Mononuclear cell (primary cell): ENCODE data around the gene SACM1L. TPM values are rescaled to one million over a fixed set of nuclear protein-coding genes. Genes with fewer than 3 reads are reported as not detected.

Experiments used
- H3K27me3 ChIP-seq: 2 replicates; pipeline ENCODE4 v1.6.0; 2011; ENCODE audit warnings: low read length, control low read depth; ENCODE audit not compliant: insufficient read depth
- H3K4me1 ChIP-seq: 2 replicates; pipeline ENCODE4 v1.5.1; 2011; ENCODE audit warnings: mild to moderate bottlenecking, low read length, control low read depth; ENCODE audit not compliant: insufficient read depth
- H3K4me3 ChIP-seq: 2 replicates; pipeline ENCODE4 v1.5.1; 2011; ENCODE audit warnings: mild to moderate bottlenecking, low read length, moderate library complexity
- H3K9me3 ChIP-seq: 2 replicates; pipeline ENCODE4 v1.5.1; 2011; ENCODE audit warnings: low read depth, mild to moderate bottlenecking, control low read depth, low read length
- total RNA-seq: library from RNA; depleted of rRNA; stranded (reverse); fragments of >200 nt; gene quantifications from one replicate; pipeline ENCODE4 v1.2.3, GENCODE V29; 2012

The SACM1L gene
- total RNA-seq, 1 donor = 42.7 TPM

DNA sequence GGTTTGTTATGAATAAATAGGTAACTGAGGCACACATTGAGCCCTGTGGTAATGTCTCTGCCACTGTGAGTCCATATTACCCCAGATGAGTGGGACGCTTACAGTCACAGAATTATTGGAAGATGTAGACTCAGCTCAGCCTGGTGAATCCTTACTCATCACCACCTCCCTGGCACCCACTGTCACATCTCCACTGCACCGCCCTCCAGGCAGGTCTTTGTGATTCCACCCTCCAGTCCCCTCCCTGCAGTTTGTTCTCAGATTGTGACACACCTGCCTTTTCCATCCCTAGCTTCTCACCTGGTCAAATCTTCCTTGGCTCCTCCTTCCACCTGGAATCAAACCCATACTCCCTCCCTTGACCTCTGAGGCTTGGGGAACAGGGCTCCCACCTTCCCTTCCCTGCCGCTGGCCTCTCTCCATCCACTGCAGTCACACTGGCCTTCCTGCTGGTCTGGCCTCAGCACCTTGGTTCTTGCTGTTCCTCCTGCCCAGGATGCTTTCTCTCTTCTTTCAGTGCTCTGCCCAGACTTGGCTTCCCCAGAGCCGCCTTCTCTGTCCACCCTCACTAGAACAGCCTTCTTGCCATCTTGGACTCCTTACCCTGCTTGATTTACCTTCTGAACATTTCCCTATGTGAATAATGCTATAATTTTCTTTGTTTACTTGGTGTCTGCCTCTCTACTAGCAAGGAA, 97.8 kb downstream of the SACM1L start:
- H3K9me3 ChIP-seq = peaks cover 8% of the 10 kb centered on the region
- H3K4me3 ChIP-seq = no peak overlapping the region
- H3K4me1 ChIP-seq = peaks cover 3% of the 10 kb centered on the region
- no peaks in the 10 kb centered on the region for H3K27me3 ChIP-seq

GRCh38 chr3:45787551-45787950, 98.4 kb downstream of the SACM1L start:
- no peak overlapping the region for H3K4me3 ChIP-seq

GRCh38 chr3:45789235-45789812, 100.1 kb downstream of the SACM1L start:
- peaks cover 8% of the 10 kb centered on the region for H3K9me3 ChIP-seq
- peaks cover 5% of the 10 kb centered on the region for H3K27me3 ChIP-seq
- H3K4me1 ChIP-seq = peaks cover 5% of the 10 kb centered on the region
- H3K4me3 ChIP-seq = no peak overlapping the region

More at GRCh38 chr3:45787551-45787950, 98.4 kb downstream of the SACM1L start:
- peaks cover 5% of the 10 kb centered on the region for H3K4me1 ChIP-seq
- peaks cover 8% of the 10 kb centered on the region for H3K9me3 ChIP-seq
- no peaks in the 10 kb centered on the region for H3K27me3 ChIP-seq

GRCh38 chr3:45790596-45790995, 101.4 kb downstream of the SACM1L start:
- Histone ChIP-seq H3K9me3 (peaks cover 8% of the 10 kb centered on the region), H3K4me3 (no peak overlapping the region), H3K4me1 (peaks cover 5% of the 10 kb centered on the region), H3K27me3 (peaks cover 17% of the 10 kb centered on the region)

DNA sequence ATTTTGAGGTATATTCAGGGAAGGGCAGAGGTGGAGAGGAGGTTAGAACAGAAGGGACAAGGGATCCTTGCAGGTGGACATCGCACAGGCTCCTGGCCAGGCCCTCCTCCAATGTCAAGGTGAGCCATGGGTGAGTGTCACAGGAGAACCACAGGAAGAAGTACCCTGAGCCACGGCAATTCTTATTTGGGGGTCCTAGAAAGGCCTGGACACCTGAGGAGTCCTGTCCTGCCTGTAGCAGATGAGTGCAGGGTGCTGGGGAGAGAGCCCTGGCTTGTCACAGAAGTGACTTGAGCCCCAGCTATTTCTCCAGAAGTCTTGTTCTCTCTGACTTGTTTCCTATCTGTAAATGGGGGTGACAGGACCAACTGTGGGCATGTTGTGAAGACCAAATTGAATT, 102.8 kb downstream of the SACM1L start:
- peaks cover 19% of the 10 kb centered on the region for H3K4me1 ChIP-seq
- peaks cover 8% of the 10 kb centered on the region for H3K9me3 ChIP-seq
- peaks cover 32% of the 10 kb centered on the region for H3K27me3 ChIP-seq
- H3K4me3 ChIP-seq = no peak overlapping the region

DNA sequence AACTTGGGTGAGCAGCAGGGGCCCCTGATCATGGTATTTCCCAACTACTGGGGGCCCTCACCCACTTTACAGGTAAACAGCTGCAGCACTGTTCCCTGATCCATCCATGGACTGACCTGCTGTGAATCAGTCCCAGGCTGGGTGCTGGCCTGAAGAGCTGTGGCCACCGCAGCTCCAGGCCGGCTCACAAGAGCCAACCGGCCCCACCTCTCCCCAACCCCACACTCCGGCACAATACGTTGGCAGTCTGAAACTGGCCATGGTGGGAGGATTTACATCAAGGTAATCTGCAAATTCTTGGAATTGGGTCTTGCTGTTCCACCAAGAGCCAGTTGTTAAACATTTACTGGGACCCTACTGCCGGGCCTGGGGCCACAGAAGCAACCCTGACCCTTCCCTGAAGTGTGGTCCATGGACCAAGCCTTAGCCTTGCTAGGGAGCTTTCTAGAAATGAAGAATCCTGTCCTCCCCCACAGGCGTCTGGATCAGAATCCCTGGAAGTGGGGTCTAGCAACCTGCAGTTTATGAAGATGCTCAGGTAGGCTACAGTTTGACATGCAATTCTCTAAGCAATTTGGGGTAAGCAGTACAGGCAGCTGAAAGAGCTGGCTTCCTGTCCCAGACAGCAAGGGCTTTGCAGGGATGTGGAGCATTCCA, 103.4 kb downstream of the SACM1L start:
- Histone ChIP-seq H3K4me3 (no peak overlapping the region), H3K27me3 (peaks cover 38% of the 10 kb centered on the region), H3K4me1 (peaks cover 19% of the 10 kb centered on the region), H3K9me3 (peaks cover 8% of the 10 kb centered on the region)

DNA sequence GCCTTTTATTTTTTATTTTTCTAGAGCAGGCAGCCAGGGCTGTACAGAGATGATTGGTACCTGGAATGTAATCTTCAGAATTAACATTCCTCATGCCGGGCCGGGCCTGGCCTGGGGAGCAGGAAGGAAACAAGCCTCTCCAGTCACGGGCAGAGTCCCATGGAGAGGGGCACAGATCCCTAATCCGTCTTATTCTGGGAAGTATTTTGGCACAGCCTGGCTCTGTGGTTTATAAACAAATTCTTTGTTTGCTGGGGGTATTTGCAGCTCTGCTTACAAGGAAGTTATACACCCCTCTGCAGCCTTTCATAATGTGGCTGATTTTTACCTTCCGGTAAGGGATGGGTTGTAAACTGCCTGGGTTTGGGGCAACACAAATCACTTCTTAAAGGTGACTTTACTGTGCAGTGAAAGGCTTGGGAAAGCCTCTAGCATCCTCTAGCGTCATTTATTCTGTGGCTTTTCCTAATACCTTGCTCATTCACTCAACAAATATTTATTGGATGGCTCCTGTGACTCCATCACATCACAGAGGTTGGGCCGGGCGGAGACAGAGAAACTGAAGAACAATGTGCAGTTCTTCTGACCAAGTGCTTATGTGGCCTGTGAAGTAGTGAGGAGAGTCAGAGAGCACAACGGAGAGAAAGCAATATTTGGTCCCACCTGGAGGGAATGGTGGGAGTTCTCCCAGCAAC, 104.4 kb downstream of the SACM1L start:
- no peak overlapping the region for H3K4me3 ChIP-seq
- H3K9me3 ChIP-seq = peaks cover 8% of the 10 kb centered on the region
- H3K4me1 ChIP-seq = peaks cover 19% of the 10 kb centered on the region
- H3K27me3 ChIP-seq = peaks cover 46% of the 10 kb centered on the region

DNA sequence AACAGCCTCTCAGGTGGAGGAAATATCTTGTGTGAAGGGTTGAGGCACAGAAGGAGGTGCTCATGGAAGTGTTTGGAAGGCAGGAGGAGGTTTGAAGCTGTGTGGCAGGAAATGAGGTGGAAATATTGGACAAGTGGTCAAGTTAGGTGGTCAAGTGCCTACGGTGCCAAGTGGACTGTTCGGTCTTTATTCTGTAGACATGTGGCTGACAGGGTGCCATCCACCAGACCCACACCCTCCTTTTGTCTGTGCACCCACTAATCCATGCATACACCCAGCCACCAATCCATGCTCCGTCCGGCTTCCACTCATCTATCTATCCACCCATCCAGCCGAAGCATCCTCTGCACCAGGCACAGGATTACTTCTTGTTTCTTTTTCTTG, 105.0 kb downstream of the SACM1L start:
- Histone ChIP-seq H3K9me3 (peaks cover 7% of the 10 kb centered on the region), H3K27me3 (peaks cover 50% of the 10 kb centered on the region), H3K4me3 (no peak overlapping the region), H3K4me1 (peaks cover 19% of the 10 kb centered on the region)

- Histone ChIP-seq H3K4me3 (no peak overlapping the region), H3K4me1 (peaks cover 19% of the 10 kb centered on the region), H3K9me3 (peaks cover 2% of the 10 kb centered on the region), H3K27me3 (peaks cover 53% of the 10 kb centered on the region)
These were observed 105.5 kb downstream of the SACM1L start for GRCh38 chr3:45794660-45795059.

Other genes with a start within 250 kb of the SACM1L start
- 9.2 TPM for gene LIMD1, start 94.6 kb upstream of the SACM1L start, total RNA-seq
- 0.10 TPM for gene SLC6A20, start 107.1 kb downstream of the SACM1L start, total RNA-seq
- 8.5 TPM for gene LZTFL1, start 152.7 kb downstream of the SACM1L start, total RNA-seq
- gene CCR9, start 197.1 kb downstream of the SACM1L start, total RNA-seq = 0.94 TPM